Measurements from ENCODE around the gene FZR1.

The FZR1 gene

DNA sequence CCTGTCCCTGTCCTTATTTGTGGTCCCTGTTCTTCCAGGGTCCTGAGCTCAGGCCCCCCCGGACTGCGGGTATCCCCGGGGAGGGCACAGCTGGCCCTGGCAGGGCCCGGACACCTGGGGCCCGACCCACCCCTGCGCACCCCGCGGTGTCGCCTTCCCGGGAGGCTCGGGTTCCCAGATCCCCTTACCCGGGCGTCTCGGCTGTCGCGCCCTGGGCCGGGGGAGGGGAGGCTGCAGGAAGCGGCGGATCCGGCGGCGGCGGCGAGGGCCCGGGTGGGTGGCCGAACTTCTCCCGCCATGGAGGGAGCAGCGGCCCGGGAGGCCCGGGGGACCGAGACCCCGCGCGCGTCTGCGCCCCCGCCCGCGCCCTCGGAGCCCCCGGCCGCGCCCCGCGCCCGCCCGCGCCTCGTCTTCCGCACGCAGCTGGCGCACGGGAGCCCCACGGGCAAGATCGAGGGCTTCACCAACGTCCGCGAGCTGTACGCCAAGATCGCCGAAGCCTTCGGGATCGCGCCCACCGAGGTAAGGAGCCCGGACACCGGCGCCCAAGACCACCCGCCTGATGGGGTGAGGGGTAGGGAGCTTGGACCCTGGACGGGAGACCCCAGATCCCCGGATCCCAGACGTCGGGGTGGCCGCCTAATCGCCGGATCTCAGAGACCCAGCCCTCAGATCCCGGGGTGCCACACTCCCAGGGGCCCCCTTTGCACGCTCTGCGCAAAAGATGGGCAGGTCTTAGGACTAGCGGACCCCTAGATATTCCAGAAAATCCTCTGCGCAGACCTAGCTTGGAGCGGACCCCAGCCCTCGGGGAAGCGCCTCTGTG lies 79.4 kb downstream of the FZR1 start, which contains the start of gene GIPC3:
Gene GIPC3, plus strand, starts transcription at position 178 of the 826 bp plus-strand sequence. Its CDS starts 120 bp downstream, at position 298.
- intact Hi-C loops (cut with DNase I), result no loop called here
- peak in 1 of 10 donors; percentile 73 for DNase-seq

DNA sequence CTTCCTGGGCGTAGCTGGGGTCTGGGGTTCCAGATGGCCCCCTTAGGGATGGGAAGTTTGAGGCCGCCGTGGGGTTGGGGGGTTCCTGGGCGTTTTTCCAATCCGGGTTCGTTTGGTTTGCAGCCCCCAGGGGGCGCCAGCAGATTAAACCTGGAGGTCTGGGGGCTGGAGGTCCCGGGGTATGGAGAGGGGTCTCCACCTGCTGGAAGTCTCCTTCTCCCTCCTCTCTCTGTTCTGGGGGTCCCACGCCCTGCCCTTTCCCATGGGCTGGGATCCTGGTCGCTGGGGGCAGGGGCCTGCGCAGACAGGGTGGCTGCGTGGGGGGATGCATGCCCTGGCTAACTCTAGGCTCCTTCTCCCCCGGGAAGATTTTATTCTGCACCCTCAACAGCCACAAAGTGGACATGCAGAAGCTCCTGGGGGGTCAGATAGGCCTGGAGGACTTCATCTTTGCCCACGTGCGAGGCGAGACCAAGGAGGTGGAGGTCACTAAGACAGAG lies 80.1 kb downstream of the FZR1 start:
- intact Hi-C loops (cut with DNase I), result no loop called here
- DNase-seq, result peak in 1 of 10 donors; percentile 76

DNA sequence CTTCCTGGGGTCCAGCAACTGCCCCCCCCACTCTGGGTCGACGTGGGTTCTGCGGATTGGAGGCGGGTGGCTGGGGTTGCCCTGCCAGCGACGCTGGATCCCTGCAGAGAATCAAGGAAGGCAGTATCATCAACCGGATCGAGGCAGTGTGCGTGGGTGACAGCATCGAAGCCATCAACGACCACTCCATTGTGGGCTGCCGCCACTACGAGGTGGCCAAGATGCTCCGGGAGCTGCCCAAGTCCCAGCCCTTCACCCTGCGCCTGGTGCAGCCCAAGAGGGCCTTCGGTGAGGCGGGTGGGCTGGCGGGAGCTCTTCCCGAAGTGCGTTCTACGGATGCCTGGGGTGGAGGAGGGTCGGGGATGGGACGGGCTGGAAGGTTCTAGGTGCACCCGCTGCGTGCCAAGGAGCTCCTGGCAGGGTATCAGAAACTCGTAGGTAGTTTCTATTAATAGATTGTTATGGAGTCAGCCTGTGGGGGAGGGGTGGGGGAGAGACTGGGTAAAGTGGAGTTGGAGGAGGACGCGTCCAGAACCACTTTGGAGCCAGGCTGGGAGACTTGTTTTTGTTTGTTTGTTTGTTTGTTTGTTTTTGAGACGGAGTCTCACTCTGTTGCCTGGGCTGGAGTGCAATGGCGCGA lies 80.7 kb downstream of the FZR1 start:
- no peak for DNase-seq
- intact Hi-C loops (cut with DNase I), result no loop called here
